IPS DF 4.7 (cell line): Measurements from ENCODE around the gene ZNF471.

Experiments used
- DNase-seq: peaks from one replicate; pipeline ENCODE4 v3.0.0-alpha.2; 2013; ENCODE audit warnings: low spot score; ENCODE audit errors: extremely low read depth

Gene ZNF471

DNA sequence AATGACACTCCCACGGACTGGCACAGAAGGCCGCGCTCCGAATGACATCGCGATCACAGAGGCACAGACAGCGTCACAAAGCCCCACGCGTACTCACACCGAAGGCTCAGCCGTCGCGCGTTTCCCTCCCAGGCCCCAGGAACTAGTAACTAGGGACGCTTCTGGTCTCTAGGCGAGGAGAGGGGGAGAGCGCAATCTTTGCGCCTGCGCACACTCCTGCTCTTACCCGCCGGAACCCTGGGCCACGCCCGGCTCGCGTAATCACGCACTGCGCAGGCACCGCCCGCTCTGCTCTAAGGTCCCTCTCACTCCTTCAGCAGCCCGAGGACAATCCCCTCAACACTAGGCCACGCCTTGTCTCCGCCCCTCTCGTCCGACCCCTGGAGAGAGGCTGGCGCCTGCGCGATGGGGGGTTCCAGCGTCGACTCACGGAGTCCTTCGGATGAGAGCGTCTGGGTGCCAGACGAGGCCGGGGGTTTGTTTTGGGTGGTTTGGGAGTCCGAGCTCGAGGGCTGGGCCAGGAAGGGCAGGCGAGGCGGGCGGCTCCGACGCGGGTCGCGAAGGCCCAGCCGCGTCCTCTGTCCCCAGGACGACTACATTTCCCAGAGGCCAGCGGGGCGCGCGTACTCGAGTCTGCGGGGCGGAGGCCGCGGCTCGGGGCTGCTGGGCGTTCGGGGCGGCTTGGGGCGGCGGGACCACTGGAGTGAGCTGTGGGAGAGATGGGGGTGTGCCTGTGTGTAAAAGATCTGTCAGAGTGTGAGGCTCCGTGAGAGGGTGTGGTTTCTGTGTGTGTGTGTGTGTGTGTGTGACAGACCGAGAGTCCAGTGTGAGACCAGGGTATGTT, at the start of gene ZNF471:
ZNF471 (plus strand) TSS at position 410 of the 844 bp plus-strand sequence. CDS start 3,717 bp downstream, outside the sequence.
- DNase-seq = peak; percentile 92

GRCh38 chr19:56474308-56474707, 33.3 kb upstream of the ZNF471 start:
- DNase-seq = no peak

- no peak for DNase-seq
Observed at GRCh38 chr19:56476093-56476492, 31.6 kb upstream of the ZNF471 start.

DNA sequence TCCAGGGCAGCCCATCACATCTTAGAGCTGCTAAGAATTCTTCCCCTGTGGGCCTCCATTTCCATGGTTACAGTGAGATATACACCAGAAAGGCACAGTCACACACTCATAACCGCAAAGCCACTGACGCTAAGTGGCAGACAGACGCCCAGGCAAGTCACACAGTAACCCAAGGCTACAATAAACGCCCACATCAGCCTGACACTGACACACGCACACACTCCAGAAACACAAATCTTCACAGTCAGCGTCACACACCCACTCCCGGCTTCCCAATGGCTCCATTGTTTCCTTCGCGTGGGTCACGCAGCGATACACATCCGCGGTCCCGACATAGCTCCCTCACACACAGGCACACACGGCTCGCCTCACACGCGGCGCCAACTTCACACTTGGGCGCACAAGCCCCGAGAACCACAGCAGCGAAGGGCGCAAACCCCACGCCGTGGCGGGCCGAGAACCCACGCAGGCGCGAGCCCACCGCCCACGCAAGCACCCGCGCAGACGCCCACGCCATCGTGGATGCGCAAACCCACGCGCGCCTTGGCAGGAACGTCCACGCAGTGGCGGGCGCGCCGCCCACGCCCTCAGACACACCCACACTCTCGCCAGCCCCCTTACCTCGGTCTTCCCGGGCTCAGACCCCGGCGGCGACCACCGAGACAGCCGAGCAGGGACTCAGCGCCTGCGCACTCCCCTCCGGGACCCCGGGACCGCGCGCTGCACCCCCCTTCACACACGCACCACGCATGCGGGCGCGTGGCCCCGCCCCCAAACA, 30.8 kb upstream of the ZNF471 start, which contains the start of gene ZNF667:
ZNF667 (minus strand) TSS at position 695 of the 778 bp plus-strand sequence. CDS start 14,975 bp downstream, outside the sequence.
- DNase-seq = no peak

GRCh38 chr19:56477429-56478338, 30.0 kb upstream of the ZNF471 start:
- DNase-seq = peak; percentile 58

DNA sequence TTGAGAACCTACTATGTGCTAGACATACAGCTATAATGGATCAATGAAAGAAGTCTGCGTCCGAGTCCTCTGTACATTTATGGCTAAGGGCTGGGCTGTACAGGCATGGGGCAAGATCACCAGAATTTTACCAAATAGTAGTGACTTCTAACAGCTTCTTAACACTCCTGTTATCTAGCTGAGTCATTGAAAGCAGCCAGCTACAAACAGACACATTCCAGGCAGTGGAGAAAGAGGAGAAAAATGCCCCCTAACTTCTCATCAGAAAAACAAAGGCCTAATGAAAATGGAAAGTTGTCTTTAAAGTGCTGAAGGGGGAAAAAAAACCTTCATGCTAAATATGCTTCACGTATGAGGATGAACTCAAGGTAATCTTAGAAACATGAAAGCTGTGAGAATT, 16.3 kb upstream of the ZNF471 start:
- no peak for DNase-seq

GRCh38 chr19:56504581-56504980, 3.1 kb upstream of the ZNF471 start:
- DNase-seq = no peak

DNA sequence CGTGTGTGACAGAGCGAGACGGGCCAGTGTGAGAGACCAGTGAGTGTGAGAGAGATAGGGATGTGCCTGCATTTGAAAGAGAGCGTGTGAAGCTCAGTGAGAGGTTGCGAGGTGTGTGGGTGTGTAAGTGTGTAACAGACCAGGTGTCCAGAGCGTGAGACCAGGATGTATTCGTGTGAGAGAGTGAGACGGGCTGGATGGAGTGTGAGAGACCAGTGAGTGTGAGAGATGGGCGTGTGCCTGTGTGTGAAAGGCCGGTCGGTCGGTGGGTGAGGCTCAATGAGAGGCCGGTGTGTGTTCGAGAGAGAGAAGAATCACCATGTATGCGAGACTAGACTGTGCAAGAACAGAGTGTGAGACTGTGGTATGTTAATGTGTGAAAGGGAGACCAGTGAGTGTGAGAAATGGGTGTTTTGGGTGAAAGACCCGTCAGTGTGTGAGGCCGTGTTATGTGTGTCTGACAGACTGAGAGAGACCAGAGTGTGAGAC, 679 bp downstream of the ZNF471 start:
- DNase-seq = no peak

- no peak for DNase-seq
Observed at GRCh38 chr19:56525214-56525860, 17.7 kb downstream of the ZNF471 start.

DNA sequence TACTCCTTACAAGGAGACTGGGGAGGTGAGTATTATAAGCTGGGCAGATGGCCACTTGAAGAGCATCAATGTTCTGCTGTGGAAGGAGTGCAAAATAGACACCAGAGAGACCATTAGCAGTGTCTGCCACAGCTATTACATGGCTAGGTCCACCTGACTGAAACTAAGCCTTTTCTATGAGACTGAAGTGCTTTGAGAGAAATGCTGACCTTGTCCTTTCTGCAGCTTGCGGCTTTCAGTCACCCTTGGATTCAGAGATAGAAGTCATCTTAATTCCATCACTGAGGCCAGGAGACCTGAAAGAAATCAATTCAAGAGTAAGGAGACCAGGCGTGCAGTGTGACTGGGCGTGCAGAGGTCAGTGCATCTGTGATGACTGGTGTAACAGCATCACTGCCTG, 29.8 kb downstream of the ZNF471 start:
- no peak for DNase-seq

DNA sequence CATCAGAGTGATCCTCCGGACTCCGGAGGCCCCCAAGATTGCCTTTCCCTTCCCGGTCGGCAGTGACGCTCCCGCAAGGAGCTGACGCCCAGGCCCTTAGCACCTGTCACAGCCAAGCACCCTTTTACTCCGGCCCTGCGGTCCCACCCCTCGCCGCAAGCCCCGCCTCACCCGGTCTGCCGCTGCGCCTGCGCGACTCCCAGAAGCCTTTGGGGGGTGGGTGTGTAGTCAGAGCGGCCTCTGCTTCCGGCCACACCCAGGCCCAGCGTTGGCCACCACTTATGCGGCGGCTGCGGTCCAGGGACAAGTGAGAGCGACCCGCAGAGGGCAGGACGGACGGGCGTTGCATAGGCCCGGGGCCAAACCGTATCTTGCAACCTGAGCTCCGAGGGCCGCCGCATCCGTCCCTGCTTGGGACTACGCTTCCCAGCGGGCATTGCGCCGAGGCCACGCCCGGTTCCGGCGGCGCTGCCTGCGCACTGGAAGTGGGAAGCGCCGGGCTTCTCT, 30.7 kb downstream of the ZNF471 start:
- DNase-seq = peak; percentile 53

GRCh38 chr19:56538761-56539263, 31.2 kb downstream of the ZNF471 start, which contains the start of gene ZFP28:
Gene ZFP28 (plus strand): TSS chr19:56538948. CDS start chr19:56539019, 71 bp downstream.
- no peak for DNase-seq

DNA sequence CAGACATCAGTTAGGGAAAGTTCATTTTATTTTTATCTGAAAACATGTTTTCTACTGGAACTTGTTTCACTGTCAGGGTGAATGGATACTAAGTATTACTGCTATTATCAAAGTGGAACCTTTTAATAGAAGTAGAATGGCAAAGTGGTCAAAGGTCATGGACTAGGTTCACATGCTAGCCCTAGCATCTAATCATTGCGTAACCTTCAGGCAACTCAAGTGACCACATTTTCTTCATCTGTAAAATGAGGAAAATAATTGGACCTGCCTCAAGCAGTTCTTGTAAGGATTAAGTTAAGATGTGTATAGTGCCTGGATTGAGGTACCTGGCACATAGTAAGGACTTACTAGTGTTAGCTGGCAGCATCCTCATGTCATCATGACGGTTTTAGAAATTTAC, 36.1 kb downstream of the ZNF471 start:
- DNase-seq = no peak

DNA sequence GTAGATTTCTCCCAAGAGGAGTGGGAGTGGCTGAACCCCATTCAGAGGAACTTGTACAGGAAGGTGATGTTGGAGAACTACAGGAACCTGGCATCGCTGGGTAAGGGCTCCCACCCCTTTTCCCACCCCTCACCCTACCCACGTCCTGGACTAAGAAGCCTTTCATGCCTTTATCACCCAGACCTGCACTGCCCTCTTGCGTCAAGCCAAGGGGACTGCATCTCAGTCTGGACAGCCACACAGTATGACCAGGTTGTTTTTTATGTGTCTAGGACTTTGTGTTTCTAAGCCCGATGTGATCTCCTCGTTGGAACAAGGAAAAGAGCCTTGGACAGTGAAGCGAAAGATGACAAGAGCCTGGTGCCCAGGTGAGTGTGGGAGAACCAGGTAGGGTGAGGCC, 39.9 kb downstream of the ZNF471 start:
- DNase-seq = no peak

DNA sequence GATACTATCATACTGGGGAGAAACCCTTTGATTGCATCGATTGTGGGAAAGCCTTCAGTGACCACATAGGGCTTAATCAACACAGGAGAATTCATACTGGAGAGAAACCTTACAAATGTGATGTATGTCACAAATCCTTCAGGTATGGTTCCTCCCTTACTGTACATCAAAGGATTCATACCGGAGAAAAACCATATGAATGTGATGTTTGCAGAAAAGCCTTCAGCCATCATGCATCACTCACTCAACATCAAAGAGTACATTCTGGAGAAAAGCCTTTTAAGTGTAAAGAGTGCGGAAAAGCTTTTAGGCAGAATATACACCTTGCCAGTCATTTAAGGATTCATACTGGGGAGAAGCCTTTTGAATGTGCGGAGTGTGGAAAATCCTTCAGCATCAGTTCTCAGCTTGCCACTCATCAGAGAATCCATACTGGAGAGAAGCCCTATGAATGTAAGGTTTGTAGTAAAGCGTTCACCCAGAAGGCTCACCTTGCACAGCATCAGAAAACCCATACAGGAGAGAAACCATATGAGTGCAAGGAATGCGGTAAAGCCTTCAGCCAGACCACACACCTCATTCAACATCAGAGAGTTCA, 46.7 kb downstream of the ZNF471 start:
- DNase-seq = no peak

GRCh38 chr19:56562766-56563165, 55.1 kb downstream of the ZNF471 start:
- no peak for DNase-seq

DNA sequence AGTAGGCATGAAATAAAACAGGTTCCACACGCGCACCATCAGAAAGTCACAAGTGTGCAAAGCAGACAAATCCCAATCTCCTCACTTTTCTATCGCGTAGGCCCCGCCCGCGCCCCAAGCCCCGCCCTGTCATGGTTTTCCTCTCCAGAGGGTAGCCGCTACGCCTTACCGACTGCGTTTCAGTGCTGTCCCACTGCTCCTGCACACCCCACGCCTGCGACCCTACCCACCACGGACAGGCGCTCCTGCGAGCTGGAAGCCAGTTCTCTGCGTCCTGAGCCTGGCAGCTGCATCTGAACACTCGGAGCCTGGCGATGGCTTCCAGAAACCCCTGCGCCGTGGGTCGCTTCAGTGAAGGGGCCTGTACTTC, 59.2 kb downstream of the ZNF471 start:
- DNase-seq = no peak

GRCh38 chr19:56567274-56568120, 59.8 kb downstream of the ZNF471 start, which contains the start of gene ZNF470:
Gene ZNF470 (plus strand): TSS chr19:56567468. CDS start chr19:56570312, 2,844 bp downstream.
- peak; percentile 46 for DNase-seq

- no peak for DNase-seq
Observed at GRCh38 chr19:56572589-56572988, 64.9 kb downstream of the ZNF471 start.
